Spleen (tissue), 11 donors: ENCODE measurements around the gene SAA4. TPM values are rescaled to one million over a fixed set of nuclear protein-coding genes. Genes with fewer than 3 reads are reported as not detected.

ENCODE experiments used
- DNase-seq: peaks from one replicate; pipeline ENCODE4 v3.0.0-alpha.2; 2020
- H3K27ac ChIP-seq, 8 donors: fragments of 200-600 bp; sonication (generic) in 7 of 8; 1 replicate in 4 of 8; 2 replicates in 4 of 8; pipeline versions ENCODE4 v1.5.0 to v1.8.0; 2016 to 2021; ENCODE audit warnings: inconsistent platforms in 4 of 8, mild to moderate bottlenecking in 4 of 8, moderate library complexity in 1 of 8
- H3K27me3 ChIP-seq, 7 donors: fragments of 200-600 bp; sonication (generic) in 6 of 7; replicated peaks in 1 of 7; 1 replicate in 4 of 7; 2 replicates in 3 of 7; pipeline versions ENCODE4 v1.5.0 to v1.8.0; 2016 to 2021; ENCODE audit warnings: inconsistent platforms in 3 of 7, mild to moderate bottlenecking in 1 of 7
- H3K36me3 ChIP-seq, 6 donors: fragments of 200-600 bp; sonication (generic) in 5 of 6; 1 replicate in 4 of 6; 2 replicates in 2 of 6; pipeline versions ENCODE4 v1.5.0 to v1.8.0; 2016 to 2021; ENCODE audit warnings: inconsistent platforms in 2 of 6
- H3K4me1 ChIP-seq, 6 donors: fragments of 200-600 bp; sonication (generic) in 5 of 6; 1 replicate in 3 of 6; 2 replicates in 3 of 6; pipeline versions ENCODE4 v1.5.0 to v1.8.0; 2016 to 2021; ENCODE audit warnings: inconsistent platforms in 3 of 6
- H3K4me3 ChIP-seq, 8 donors: fragments of 200-600 bp; sonication (generic) in 7 of 8; 1 replicate in 4 of 8; 2 replicates in 4 of 8; pipeline versions ENCODE4 v1.5.0 to v1.8.0; 2016 to 2021; ENCODE audit warnings: inconsistent platforms in 4 of 8, mild to moderate bottlenecking in 4 of 8, moderate library complexity in 2 of 8
- H3K9me3 ChIP-seq, 8 donors: fragments of 200-600 bp; sonication (generic) in 7 of 8; 1 replicate in 4 of 8; 2 replicates in 4 of 8; pipeline versions ENCODE4 v1.5.0 to v1.8.0; 2016 to 2021; ENCODE audit warnings: inconsistent platforms in 4 of 8
- POLR2AphosphoS5 ChIP-seq, 3 donors: sonication (generic); formaldehyde crosslinking; IDR thresholded peaks; one replicate each; pipeline ENCODE4 v1.5.1; 2017; ENCODE audit warnings: antibody characterized with exemption in 3 of 3
- WGBS, 5 donors: extraction: QIAGEN DNeasy Blood & Tissue Kit in 3 of 5; methylation state at CpG; one replicate each; pipeline versions ENCODE4 v1.1.5 to v1.1.7; 2013 to 2018; 5-methylcytosine and 5-hydroxymethylcytosine counted together
- intact Hi-C: fragments of 100-400 bp; cut with DNase I; formaldehyde crosslinking; loops from one replicate; pipeline ENCODE4 v1.15.0; 2023; ENCODE audit warnings: low total_unique reads
- polyA plus RNA-seq, 3 donors: library from polyadenylated mRNA; stranded (reverse); fragments of 200-250 nt; gene quantifications; one replicate each; pipeline ENCODE4 v1.2.1, GENCODE V29; 2013
- small RNA-seq, 4 donors: library from RNA; depleted of rRNA; stranded (forward); fragments of <200 nt; gene quantifications; one replicate each; pipeline ENCODE3, GENCODE V24; 2016
- total RNA-seq, 7 donors: library from RNA; depleted of rRNA in 3 of 7; stranded (reverse); fragments of >200 nt in 3 of 7; fragmentation: NEBNext Ultra II Directional in 4 of 7; extraction: Animal tissue kit (Norgen Biotek cat#: 25700) in 4 of 7; gene quantifications; one replicate each; pipeline versions ENCODE4 v1.1.0 to v1.2.1, GENCODE V29; 2016 to 2021
- TF ChIP-seq, protein P1 (sequence below), 11 experiments: fragments of 200-600 bp in 7 of 11; fragments of 450-650 bp in 4 of 11; sonication (generic) in 4 of 11; IDR thresholded peaks in 8 of 11; conservative IDR thresholded peaks in 3 of 11; 1 replicate in 7 of 11; 2 replicates in 4 of 11; pipeline versions ENCODE4 v1.4.0 to v1.8.0; 2016 to 2021; ENCODE audit warnings: antibody characterized with exemption in 11 of 11, inconsistent platforms in 4 of 11, mild to moderate bottlenecking in 1 of 11
- donor health status: healthy with polysubstance abuse.
- donor health status: DM: no; HTN: no; CAD: no; lungs with moderate emphysema.
- donor health status: DM: no; HTN: no; CAD: no.
- donor health status: Bipolar disorder and iron deficiency.
- donor health status: healthy.
- donor health status: DM: no; HTN: no; CAD: no.
- donor health status: DM: yes; HTN: yes; CAD: no.

The SAA4 gene
- total and polyA plus RNA-seq, 10 donors: 0.22 TPM; not detected in 9

DNA sequence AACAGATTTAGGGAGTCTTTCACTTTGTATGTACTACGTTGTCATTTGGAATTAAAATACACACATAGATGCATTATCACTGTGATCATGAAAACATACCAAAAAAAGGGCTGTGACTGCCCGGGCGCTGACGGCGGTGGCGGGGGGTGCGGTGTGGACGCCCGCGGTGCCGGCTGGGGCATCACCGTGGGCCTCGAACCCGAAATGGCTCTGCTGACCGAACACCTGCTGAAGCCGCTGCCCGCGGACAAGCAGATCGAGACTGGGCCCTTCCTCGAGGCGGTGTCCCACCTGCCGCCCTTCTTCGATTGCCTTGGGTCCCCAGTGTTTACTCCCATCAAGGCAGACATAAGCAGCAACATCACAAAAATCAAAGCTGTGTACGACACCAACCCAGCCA, 47.8 kb downstream of the SAA4 start:
- Histone ChIP-seq H3K27ac (no peak overlapping the region), H3K4me3 (no peak overlapping the region), H3K4me1 (peaks cover 0 to 4% (median 0%) of the 10 kb centered on the region in 6 donors), H3K36me3 (no peaks in the 10 kb centered on the region), H3K27me3 (peaks cover 0 to 21% (median 0%) of the 10 kb centered on the region in 7 donors), H3K9me3 (no peaks in the 10 kb centered on the region)
- 89 to 96% (median 94%) methylated on average over 24 of the region's 24 CpGs for WGBS, 5 donors
- DNase-seq: no peak
- intact Hi-C loops: no loop called here
- no peak for TF ChIP-seq POLR2AphosphoS5 (IDR thresholded peaks at IDR 0.05)
- TF ChIP-seq, protein P1, sequence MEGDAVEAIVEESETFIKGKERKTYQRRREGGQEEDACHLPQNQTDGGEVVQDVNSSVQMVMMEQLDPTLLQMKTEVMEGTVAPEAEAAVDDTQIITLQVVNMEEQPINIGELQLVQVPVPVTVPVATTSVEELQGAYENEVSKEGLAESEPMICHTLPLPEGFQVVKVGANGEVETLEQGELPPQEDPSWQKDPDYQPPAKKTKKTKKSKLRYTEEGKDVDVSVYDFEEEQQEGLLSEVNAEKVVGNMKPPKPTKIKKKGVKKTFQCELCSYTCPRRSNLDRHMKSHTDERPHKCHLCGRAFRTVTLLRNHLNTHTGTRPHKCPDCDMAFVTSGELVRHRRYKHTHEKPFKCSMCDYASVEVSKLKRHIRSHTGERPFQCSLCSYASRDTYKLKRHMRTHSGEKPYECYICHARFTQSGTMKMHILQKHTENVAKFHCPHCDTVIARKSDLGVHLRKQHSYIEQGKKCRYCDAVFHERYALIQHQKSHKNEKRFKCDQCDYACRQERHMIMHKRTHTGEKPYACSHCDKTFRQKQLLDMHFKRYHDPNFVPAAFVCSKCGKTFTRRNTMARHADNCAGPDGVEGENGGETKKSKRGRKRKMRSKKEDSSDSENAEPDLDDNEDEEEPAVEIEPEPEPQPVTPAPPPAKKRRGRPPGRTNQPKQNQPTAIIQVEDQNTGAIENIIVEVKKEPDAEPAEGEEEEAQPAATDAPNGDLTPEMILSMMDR (IDR thresholded peaks at IDR 0.05 in 8 of 11, conservative IDR thresholded peaks at IDR 0.05 in 3 of 11): no peak

Small RNA genes lying within 50 kb of the gene (small RNA-seq; reads per million reads assigned to genes)
- 0 reads per million in 4 donors for gene RNA5SP333
- 0 reads per million in 4 donors for gene RNA5SP334

Other genes starting within 250 kb of the SAA4 start
- gene SERGEF, start 223.8 kb downstream of the SAA4 start, total RNA-seq: 10 to 100 TPM; 29.0 to 43.9 (median 35.9) TPM
- gene SERGEF, start 223.8 kb downstream of the SAA4 start, polyA plus RNA-seq: 10 to 100 TPM; 46.6 to 55.5 (median 55.1) TPM
- gene TPH1, start 190.5 kb downstream of the SAA4 start, total RNA-seq: 1 to 10 TPM in 3 of 7 donors, under 1 TPM in 4; 0.59 to 1.9 (median 0.94) TPM
- gene TPH1, start 190.5 kb downstream of the SAA4 start, polyA plus RNA-seq: under 1 TPM; 0.21 to 0.70 (median 0.38) TPM
- 10 to 100 TPM; 13.4 to 26.9 (median 15.5) TPM for gene SAAL1, start 130.7 kb downstream of the SAA4 start, total RNA-seq
- 10 to 100 TPM; 12.7 to 17.5 (median 12.9) TPM for gene SAAL1, start 130.7 kb downstream of the SAA4 start, polyA plus RNA-seq
- gene MRGPRX3, start 104.2 kb downstream of the SAA4 start, total RNA-seq: not detected
- not detected for gene MRGPRX3, start 104.2 kb downstream of the SAA4 start, polyA plus RNA-seq
- gene MRGPRX4, start 64.0 kb downstream of the SAA4 start, total RNA-seq: not detected
- not detected for gene MRGPRX4, start 64.0 kb downstream of the SAA4 start, polyA plus RNA-seq
- 1 to 10 TPM in 1 of 7 donors, under 1 TPM in 1, not detected in 5; 0.49 to 3.2 TPM for gene SAA2, start 11.9 kb upstream of the SAA4 start, total RNA-seq
- 10 to 100 TPM in 1 of 3 donors, under 1 TPM in 2; 0.19 to 13.1 (median 0.50) TPM for gene SAA2, start 11.9 kb upstream of the SAA4 start, polyA plus RNA-seq
- 1 to 10 TPM in 5 of 7 donors, not detected in 2; 1.0 to 5.6 (median 2.7) TPM for gene SAA1, start 29.5 kb upstream of the SAA4 start, total RNA-seq
- 10 to 100 TPM in 2 of 3 donors, 1 to 10 TPM in 1; 5.4 to 84.3 (median 69.3) TPM for gene SAA1, start 29.5 kb upstream of the SAA4 start, polyA plus RNA-seq
- 10 to 100 TPM; 25.9 to 35.7 (median 30.0) TPM for gene HPS5, start 85.3 kb upstream of the SAA4 start, total RNA-seq
- 10 to 100 TPM; 10.3 to 14.1 (median 11.1) TPM for gene HPS5, start 85.3 kb upstream of the SAA4 start, polyA plus RNA-seq
- 10 to 100 TPM; 39.6 to 65.4 (median 52.0) TPM for gene GTF2H1, start 85.8 kb upstream of the SAA4 start, total RNA-seq
- 10 to 100 TPM; 18.1 to 25.1 (median 20.2) TPM for gene GTF2H1, start 85.8 kb upstream of the SAA4 start, polyA plus RNA-seq
- gene LDHA, start 157.8 kb upstream of the SAA4 start, total RNA-seq: 100 to 1,000 TPM; 221 to 415 (median 286) TPM
- 100 to 1,000 TPM; 139 to 260 (median 206) TPM for gene LDHA, start 157.8 kb upstream of the SAA4 start, polyA plus RNA-seq
- under 1 TPM in 1 of 7 donors, not detected in 6; 0.84 TPM for gene LDHC, start 175.5 kb upstream of the SAA4 start, total RNA-seq
- gene LDHC, start 175.5 kb upstream of the SAA4 start, polyA plus RNA-seq: 1 to 10 TPM in 1 of 3 donors, under 1 TPM in 1, not detected in 1; 0.93 to 1.1 TPM
- gene LDHAL6A, start 219.1 kb upstream of the SAA4 start, total RNA-seq: not detected
- under 1 TPM in 1 of 3 donors, not detected in 2; 0.02 TPM for gene LDHAL6A, start 219.1 kb upstream of the SAA4 start, polyA plus RNA-seq